Progenitor cell of endocrine pancreas (in vitro differentiated cells): ENCODE data around the gene YIF1A. TPM values are rescaled to one million over a fixed set of nuclear protein-coding genes. Genes with fewer than 3 reads are reported as not detected.
"Not testable (repeated sequence)": the region's sequence is repeated elsewhere in the genome, so short reads cannot be mapped to it uniquely, and the experiment has no call there.

Experiments
- DNase-seq: peaks from one replicate; pipeline ENCODE4 v3.0.0; 2021; ENCODE audit warnings: low spot score; ENCODE audit not compliant: unreplicated experiment
- H3K27ac Mint-ChIP-seq: 2 replicates; pipeline ENCODE4 v1.8.0; 2021; ENCODE audit warnings: mild to moderate bottlenecking, moderate library complexity, mixed read lengths
- H3K27me3 Mint-ChIP-seq: 2 replicates; pipeline ENCODE4 v1.8.0; 2021; ENCODE audit warnings: mixed read lengths
- H3K36me3 Mint-ChIP-seq: 2 replicates; pipeline ENCODE4 v1.8.0; 2022; ENCODE audit warnings: mixed read lengths; ENCODE audit not compliant: insufficient read depth
- H3K4me1 Mint-ChIP-seq: 2 replicates; pipeline ENCODE4 v1.8.0; 2021; ENCODE audit warnings: low read depth, mixed read lengths
- H3K4me3 Mint-ChIP-seq: 2 replicates; pipeline ENCODE4 v1.8.0; 2021; ENCODE audit warnings: low read depth, mild to moderate bottlenecking, moderate library complexity, mixed read lengths
- H3K9me3 Mint-ChIP-seq: 2 replicates; pipeline ENCODE4 v1.8.0; 2021; ENCODE audit warnings: low read depth, mixed read lengths
- CTCF ChIP-seq: fragments of 200-600 bp; sonication (generic); IDR thresholded peaks from one replicate; pipeline ENCODE4 v1.5.0; 2021; ENCODE audit warnings: antibody characterized with exemption, mild to moderate bottlenecking; ENCODE audit not compliant: unreplicated experiment
- total RNA-seq: library from RNA; stranded (reverse); gene quantifications from 2 replicates; pipeline ENCODE4 v1.2.1, GENCODE V29; 2021

The YIF1A gene
- total RNA-seq, 1 donor from 2014 or later = 61.7 TPM

GRCh38 chr11:66278363-66279091, 10.4 kb downstream of the YIF1A start:
- peaks cover 13% of the 10 kb centered on the region for H3K4me1 Mint-ChIP-seq
- no peak for TF ChIP-seq CTCF
- no peaks in the 10 kb centered on the region for H3K9me3 Mint-ChIP-seq
- H3K36me3 Mint-ChIP-seq = peaks cover 7% of the 10 kb centered on the region
- peak overlapping the region; percentile 50 for H3K4me3 Mint-ChIP-seq
- H3K27me3 Mint-ChIP-seq = peaks cover 7% of the 10 kb centered on the region
- DNase-seq = no peak
- no peak overlapping the region for H3K27ac Mint-ChIP-seq

GRCh38 chr11:66277471-66278362, 11.2 kb downstream of the YIF1A start, which contains the start of gene CNIH2:
CNIH2 (plus strand) TSS chr11:66278175; CDS start chr11:66278457, 282 bp downstream.
- H3K4me3 Mint-ChIP-seq = peak within 1 kb of the TSS; percentile 50
- H3K9me3 Mint-ChIP-seq = no peaks in the 10 kb centered on the region
- no peak for DNase-seq
- peaks cover 10% of the 10 kb centered on the region for H3K36me3 Mint-ChIP-seq
- peaks cover 13% of the 10 kb centered on the region for H3K4me1 Mint-ChIP-seq
- no peak for TF ChIP-seq CTCF
- no peak within 1 kb of the TSS for H3K27ac Mint-ChIP-seq
- H3K27me3 Mint-ChIP-seq = peaks cover 7% of the 10 kb centered on the region

GRCh38 chr11:66277064-66277463, 11.9 kb downstream of the YIF1A start:
- not testable (repeated sequence) for H3K9me3 Mint-ChIP-seq, H3K27ac Mint-ChIP-seq, H3K4me3 Mint-ChIP-seq, H3K27me3 Mint-ChIP-seq, DNase-seq
- H3K4me1 Mint-ChIP-seq = peaks cover 13% of the 10 kb centered on the region
- peaks cover 12% of the 10 kb centered on the region for H3K36me3 Mint-ChIP-seq

- H3K9me3 Mint-ChIP-seq, H3K27ac Mint-ChIP-seq, H3K4me3 Mint-ChIP-seq, H3K27me3 Mint-ChIP-seq, DNase-seq: not testable (repeated sequence)
- Mint-ChIP-seq H3K4me1 (peaks cover 13% of the 10 kb centered on the region), H3K36me3 (peaks cover 12% of the 10 kb centered on the region)
Measured at GRCh38 chr11:66276619-66277018, 12.3 kb downstream of the YIF1A start.

- H3K4me1 Mint-ChIP-seq = peaks cover 11% of the 10 kb centered on the region
- no peak for TF ChIP-seq CTCF
- H3K27ac Mint-ChIP-seq = no peak overlapping the region
- H3K9me3 Mint-ChIP-seq = no peaks in the 10 kb centered on the region
- H3K27me3 Mint-ChIP-seq = peaks cover 6% of the 10 kb centered on the region
- H3K36me3 Mint-ChIP-seq = peaks cover 12% of the 10 kb centered on the region
- DNase-seq = no peak
- no peak overlapping the region for H3K4me3 Mint-ChIP-seq
Measured at GRCh38 chr11:66275984-66276612, 12.8 kb downstream of the YIF1A start.

GRCh38 chr11:66275396-66275795, 13.5 kb downstream of the YIF1A start:
- Mint-ChIP-seq H3K27ac (no peak overlapping the region), H3K4me1 (peaks cover 8% of the 10 kb centered on the region), H3K9me3 (no peaks in the 10 kb centered on the region), H3K27me3 (peaks cover 3% of the 10 kb centered on the region), H3K36me3 (peaks cover 12% of the 10 kb centered on the region), H3K4me3 (no peak overlapping the region)
- no peak for TF ChIP-seq CTCF
- DNase-seq = no peak
